Measurements from ENCODE around the gene SHISA7. TPM values are rescaled to one million over a fixed set of nuclear protein-coding genes. Genes with fewer than 3 reads are reported as not detected.

The SHISA7 gene
- total and polyA plus RNA-seq, 2 of the 4 experiments (the other 2 are of a cell fraction) = not detected

DNA sequence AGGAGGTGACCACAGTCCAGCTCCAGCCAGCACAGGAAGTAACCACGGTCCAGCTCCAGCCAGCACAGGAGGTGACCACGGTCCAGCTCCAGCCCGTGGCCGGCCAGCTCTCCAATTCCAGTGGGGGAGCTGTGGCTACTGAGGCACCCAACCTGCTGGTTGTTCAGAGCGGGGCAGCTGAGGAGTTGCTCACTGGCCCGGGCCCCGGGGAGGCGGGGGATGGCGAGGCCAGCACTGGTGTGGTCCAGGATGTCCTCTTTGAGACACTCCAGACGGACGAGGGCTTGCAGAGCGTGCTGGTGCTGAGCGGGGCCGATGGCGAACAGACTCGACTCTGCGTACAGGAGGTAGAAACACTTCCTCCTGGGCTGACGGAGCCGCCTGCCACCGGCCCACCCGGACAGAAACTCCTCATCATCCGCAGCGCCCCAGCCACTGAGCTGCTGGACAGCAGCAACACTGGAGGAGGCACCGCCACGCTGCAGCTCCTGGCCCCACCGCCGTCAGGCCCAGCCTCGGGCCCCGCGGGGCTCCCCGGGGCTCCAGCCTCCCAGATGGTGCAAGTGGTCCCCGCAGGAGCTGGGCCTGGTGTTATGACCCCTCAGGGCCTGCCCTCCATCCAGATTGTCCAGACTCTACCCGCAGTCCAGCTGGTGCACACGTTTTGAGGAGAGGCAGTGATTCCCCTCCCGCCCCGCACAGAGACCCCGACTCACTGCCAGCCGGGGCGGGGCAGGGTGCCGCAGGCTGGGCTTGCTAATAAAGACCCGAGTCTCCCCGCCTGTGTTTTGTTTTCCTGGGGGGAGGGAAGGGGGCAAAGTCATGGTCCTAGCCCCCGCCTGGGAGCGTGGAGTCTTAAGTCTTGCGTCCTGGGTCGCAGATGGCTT, 40.8 kb upstream of the SHISA7 start (continued):
- TF ChIP-seq, protein P1, sequence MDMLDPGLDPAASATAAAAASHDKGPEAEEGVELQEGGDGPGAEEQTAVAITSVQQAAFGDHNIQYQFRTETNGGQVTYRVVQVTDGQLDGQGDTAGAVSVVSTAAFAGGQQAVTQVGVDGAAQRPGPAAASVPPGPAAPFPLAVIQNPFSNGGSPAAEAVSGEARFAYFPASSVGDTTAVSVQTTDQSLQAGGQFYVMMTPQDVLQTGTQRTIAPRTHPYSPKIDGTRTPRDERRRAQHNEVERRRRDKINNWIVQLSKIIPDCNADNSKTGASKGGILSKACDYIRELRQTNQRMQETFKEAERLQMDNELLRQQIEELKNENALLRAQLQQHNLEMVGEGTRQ (IDR thresholded peaks at IDR 0.05; ENCODE audit: low read depth, low read length) = no peak

DNA sequence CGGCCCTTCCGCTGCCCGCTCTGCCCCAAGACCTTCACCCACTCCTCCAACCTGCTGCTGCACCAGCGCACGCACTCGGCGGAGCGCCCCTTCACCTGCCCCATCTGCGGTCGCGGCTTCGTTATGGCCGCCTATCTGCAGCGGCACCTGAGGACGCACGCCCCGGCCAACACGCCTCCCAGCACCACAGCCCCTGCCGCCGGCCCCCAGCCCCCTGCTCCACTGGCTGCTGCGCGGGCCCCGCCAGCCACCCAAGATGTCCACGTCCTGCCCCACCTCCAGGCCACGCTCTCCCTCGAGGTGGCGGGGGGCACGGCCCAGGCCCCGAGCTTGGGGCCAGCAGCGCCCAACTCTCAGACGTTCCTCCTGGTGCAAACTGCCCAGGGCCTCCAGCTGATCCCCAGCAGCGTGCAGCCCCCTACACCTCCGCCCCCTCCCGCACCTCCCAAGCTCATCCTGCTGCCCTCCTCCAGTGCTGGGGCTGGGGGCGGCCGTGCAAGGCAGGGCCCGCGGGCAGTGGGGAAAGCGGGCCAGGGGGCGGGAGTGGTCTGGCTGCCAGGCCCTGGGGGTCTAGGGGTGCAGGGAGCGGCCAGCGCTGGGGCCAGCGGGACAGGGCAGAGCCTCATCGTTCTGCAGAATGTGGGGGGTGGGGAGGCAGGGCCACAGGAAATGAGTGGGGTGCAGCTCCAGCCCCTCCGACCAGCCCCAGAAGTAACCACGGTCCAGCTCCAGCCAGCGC, 40.0 kb upstream of the SHISA7 start:
- H3K4me1 ChIP-seq (ENCODE audit: control insufficient read depth, insufficient read depth, low read length) = peaks cover 21% of the 10 kb centered on the region
- intact Hi-C loops (cut with micrococcal nuclease) (no loop called here), dilution Hi-C loops (cut with HindIII; ENCODE audit: low sequenced_read_pairs, unreplicated experiment) (no loop called here), in situ Hi-C loops (cut with MboI; ENCODE audit: low sequenced_read_pairs) (loop anchor here (25.0 kb wide), 1 partner anchor 1021 kb away; the partner anchor contains the start of genes CDC42EP5 and LENG9)
- no peak overlapping the region for H2AK5ac ChIP-seq (ENCODE audit: low read depth, low read length)
- BruUV-seq (replicated peaks) = no TSS peak
- no peak for DNase-seq
- H3K79me1 ChIP-seq (ENCODE audit: low read depth in 1 of 2, low read length in 2 of 2) = peaks cover 13 to 50% of the 10 kb centered on the region in 2 experiments
- H3K36me3 ChIP-seq (ENCODE audit: control insufficient read depth, insufficient read depth, low read length) = peaks cover 12% of the 10 kb centered on the region; the same call in 1 of the 2 replicates
- H3K9me3 ChIP-seq (ENCODE audit: control insufficient read depth, insufficient read depth, low read length) = no peaks in the 10 kb centered on the region
- no peak overlapping the region for H2BK20ac ChIP-seq (ENCODE audit: low read depth, low read length)
- POLR2A ChIA-PET (ENCODE audit: unreplicated experiment) = no interaction called here
- peak overlapping the region; percentile 82 for H2AK9ac ChIP-seq (replicated peaks; ENCODE audit: low read depth, low read length, poor library complexity)
- H3K56ac ChIP-seq (ENCODE audit: extremely low read depth, insufficient read depth, low read length) = no peak overlapping the region
- H4K8ac ChIP-seq (ENCODE audit: low read depth in 2 of 2, low read length in 2 of 2) = no peak overlapping the region
- peaks cover 13% of the 10 kb centered on the region for H3K9me1 ChIP-seq (ENCODE audit: insufficient read depth, low read length)
- no peak overlapping the region for H3K23ac ChIP-seq (ENCODE audit: low read depth, low read length)
- no peaks in the 10 kb centered on the region for H3K27me3 ChIP-seq (ENCODE audit: control insufficient read depth, insufficient read depth, low read length)
- peaks cover 4% of the 10 kb centered on the region; the same call in 1 of the 2 replicates for H4K20me1 ChIP-seq (ENCODE audit: insufficient read depth, low read length)
- TF ChIP-seq CEBPB (IDR thresholded peaks at IDR 0.05; ENCODE audit: low read depth, low read length) (no peak), SMC3 (IDR thresholded peaks at IDR 0.05; ENCODE audit: low read depth, low read length) (no peak), BHLHE40 (IDR thresholded peaks at IDR 0.05; ENCODE audit: low read depth, low read length) (no peak), RCOR1 (IDR thresholded peaks at IDR 0.05; ENCODE audit: insufficient replicate concordance, low read length) (no peak), POLR2A (IDR thresholded peaks at IDR 0.05; ENCODE audit: low read depth, low read length) (no peak), MXI1 (IDR thresholded peaks at IDR 0.05; ENCODE audit: borderline replicate concordance, low read depth, low read length) (no peak)
- H4K91ac ChIP-seq (ENCODE audit: insufficient read depth, low read depth, low read length) = no peak overlapping the region
- H3K4ac ChIP-seq (ENCODE audit: low read depth, low read length) = no peak overlapping the region
- H2BK15ac ChIP-seq (ENCODE audit: low read depth, low read length) = no peak overlapping the region
- H2AFZ ChIP-seq (replicated peaks; ENCODE audit: low read length, poor library complexity) = peak overlapping the region; percentile 21
- CTCF ChIA-PET = no interaction called here
- no peak overlapping the region for H3K4me3 ChIP-seq (ENCODE audit: insufficient read depth, low read depth, low read length)
- no peak overlapping the region for H3K27ac ChIP-seq (ENCODE audit: insufficient read depth, low read length)
- H3K9ac ChIP-seq (ENCODE audit: low read depth, low read length) = no peak overlapping the region
- no peak overlapping the region for H3K18ac ChIP-seq (ENCODE audit: low read depth, low read length)
- no peak overlapping the region for H3K4me2 ChIP-seq (ENCODE audit: low read depth, low read length)
- no peak for ATAC-seq (ENCODE audit: low read depth)
- 94% methylated on average over 25 of the region's 47 CpGs; no CpG with 5 or more reads in 1 of the 2 experiments for WGBS, 2 experiments (ENCODE audit: extremely low coverage in 2 of 2, insufficient read length in 1 of 2)
- H4K5ac ChIP-seq (ENCODE audit: low read depth, low read length) = no peak overlapping the region
- no peak overlapping the region for H2BK5ac ChIP-seq (ENCODE audit: low read depth, low read length, poor library complexity, severe bottlenecking)
- no peak overlapping the region for H3K14ac ChIP-seq (replicated peaks; ENCODE audit: low read depth, low read length)
- H2BK120ac ChIP-seq (ENCODE audit: low read depth, low read length) = no peak overlapping the region

All from IMR-90 (cell line).